HEK293 (cell line): ENCODE measurements around the gene TPSAB1.

Experiments used
- AEBP2 ChIP-seq: fragments of 450-650 bp; formaldehyde crosslinking; IDR thresholded peaks from 2 replicates; pipeline ENCODE4 v1.5.1; 2016; ENCODE audit warnings: missing biosample characterization, missing genetic modification characterization, borderline replicate concordance
- CTCF ChIP-seq: fragments of 450-650 bp; formaldehyde crosslinking; IDR thresholded peaks from 2 replicates; pipeline ENCODE4 v1.5.1; 2016; ENCODE audit warnings: missing biosample characterization, missing genetic modification characterization
- KLF16 ChIP-seq: fragments of 450-650 bp; formaldehyde crosslinking; IDR thresholded peaks from 2 replicates; pipeline ENCODE4 v1.5.1; 2017; ENCODE audit warnings: missing biosample characterization, missing genetic modification characterization
- TRIM28 ChIP-seq: IDR thresholded peaks from 2 replicates; pipeline ENCODE4 v1.6.1; 2011; ENCODE audit warnings: low read length, control low read depth, borderline replicate concordance
- ZNF133 ChIP-seq: fragments of 450-650 bp; formaldehyde crosslinking; IDR thresholded peaks from 2 replicates; pipeline ENCODE4 v1.5.1; 2016; ENCODE audit warnings: missing biosample characterization, missing genetic modification characterization
- ZNF302 ChIP-seq: fragments of 450-650 bp; formaldehyde crosslinking; IDR thresholded peaks from 2 replicates; pipeline ENCODE4 v1.5.1; 2016; ENCODE audit warnings: missing biosample characterization, missing genetic modification characterization, low read depth
- ZNF335 ChIP-seq: fragments of 450-650 bp; formaldehyde crosslinking; conservative IDR thresholded peaks from 2 replicates; pipeline ENCODE4 v1.5.1; 2016; ENCODE audit warnings: missing biosample characterization, missing genetic modification characterization
- ZNF558 ChIP-seq: fragments of 450-650 bp; formaldehyde crosslinking; IDR thresholded peaks from 2 replicates; pipeline ENCODE4 v1.5.1; 2016; ENCODE audit warnings: missing biosample characterization, missing genetic modification characterization
- ZNF621 ChIP-seq: fragments of 450-650 bp; formaldehyde crosslinking; IDR thresholded peaks from 2 replicates; pipeline ENCODE4 v1.5.1; 2017; ENCODE audit warnings: missing biosample characterization, missing genetic modification characterization
- ZNF701 ChIP-seq: fragments of 450-650 bp; formaldehyde crosslinking; IDR thresholded peaks from 2 replicates; pipeline ENCODE4 v1.5.1; 2016; ENCODE audit warnings: missing biosample characterization, missing genetic modification characterization
- ZNF768 ChIP-seq: fragments of 450-650 bp; formaldehyde crosslinking; IDR thresholded peaks from 2 replicates; pipeline ENCODE4 v1.5.1; 2018; ENCODE audit warnings: missing biosample characterization, mild to moderate bottlenecking, missing genetic modification characterization
- ZNF777 ChIP-seq: fragments of 450-650 bp; formaldehyde crosslinking; IDR thresholded peaks from 2 replicates; pipeline ENCODE4 v1.5.1; 2017; ENCODE audit warnings: missing biosample characterization, missing genetic modification characterization, borderline replicate concordance
- TF ChIP-seq, protein P1 (sequence below): fragments of 450-650 bp; formaldehyde crosslinking; IDR thresholded peaks from 2 replicates; pipeline ENCODE4 v1.5.1; 2016; ENCODE audit warnings: missing biosample characterization, missing genetic modification characterization

GRCh38 chr16:1194665-1195392 lies 45.7 kb upstream of the TPSAB1 start:
- TF ChIP-seq ZNF777, result no peak
- TF ChIP-seq ZNF701 (tag by site-specific recombination), result no peak
- no peak for TF ChIP-seq ZNF558 (tag by site-specific recombination)
- TF ChIP-seq CTCF (tag by site-specific recombination), result peak; percentile 81
- 0 out of 2 replicates have a peak, but pooled peaks have one; percentile 27 for TF ChIP-seq KLF16 (tag by site-specific recombination)
- TF ChIP-seq ZNF768 (tag by site-specific recombination), result no peak
- TF ChIP-seq, protein P1, sequence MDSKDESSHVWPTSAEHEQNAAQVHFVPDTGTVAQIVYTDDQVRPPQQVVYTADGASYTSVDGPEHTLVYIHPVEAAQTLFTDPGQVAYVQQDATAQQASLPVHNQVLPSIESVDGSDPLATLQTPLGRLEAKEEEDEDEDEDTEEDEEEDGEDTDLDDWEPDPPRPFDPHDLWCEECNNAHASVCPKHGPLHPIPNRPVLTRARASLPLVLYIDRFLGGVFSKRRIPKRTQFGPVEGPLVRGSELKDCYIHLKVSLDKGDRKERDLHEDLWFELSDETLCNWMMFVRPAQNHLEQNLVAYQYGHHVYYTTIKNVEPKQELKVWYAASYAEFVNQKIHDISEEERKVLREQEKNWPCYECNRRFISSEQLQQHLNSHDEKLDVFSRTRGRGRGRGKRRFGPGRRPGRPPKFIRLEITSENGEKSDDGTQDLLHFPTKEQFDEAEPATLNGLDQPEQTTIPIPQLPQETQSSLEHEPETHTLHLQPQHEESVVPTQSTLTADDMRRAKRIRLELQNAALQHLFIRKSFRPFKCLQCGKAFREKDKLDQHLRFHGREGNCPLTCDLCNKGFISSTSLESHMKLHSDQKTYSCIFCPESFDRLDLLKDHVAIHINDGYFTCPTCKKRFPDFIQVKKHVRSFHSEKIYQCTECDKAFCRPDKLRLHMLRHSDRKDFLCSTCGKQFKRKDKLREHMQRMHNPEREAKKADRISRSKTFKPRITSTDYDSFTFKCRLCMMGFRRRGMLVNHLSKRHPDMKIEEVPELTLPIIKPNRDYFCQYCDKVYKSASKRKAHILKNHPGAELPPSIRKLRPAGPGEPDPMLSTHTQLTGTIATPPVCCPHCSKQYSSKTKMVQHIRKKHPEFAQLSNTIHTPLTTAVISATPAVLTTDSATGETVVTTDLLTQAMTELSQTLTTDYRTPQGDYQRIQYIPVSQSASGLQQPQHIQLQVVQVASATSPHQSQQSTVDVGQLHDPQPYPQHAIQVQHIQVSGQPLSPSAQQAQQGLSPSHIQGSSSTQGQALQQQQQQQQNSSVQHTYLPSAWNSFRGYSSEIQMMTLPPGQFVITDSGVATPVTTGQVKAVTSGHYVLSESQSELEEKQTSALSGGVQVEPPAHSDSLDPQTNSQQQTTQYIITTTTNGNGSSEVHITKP (tag by site-specific recombination), result no peak
- TF ChIP-seq ZNF133, result no peak
- no peak for TF ChIP-seq TRIM28
- TF ChIP-seq AEBP2 (tag by site-specific recombination), result no peak
- TF ChIP-seq ZNF335 (tag by site-specific recombination), result no peak
- no peak for TF ChIP-seq ZNF302
- TF ChIP-seq ZNF621 (tag by site-specific recombination), result no peak
